ENCODE results near the gene DGKQ. TPM values are rescaled to one million over a fixed set of nuclear protein-coding genes. Genes with fewer than 3 reads are reported as not detected.

The DGKQ gene
- total RNA-seq, 1 donor from 2014 or later = 17.9 TPM

GRCh38 chr4:996997-997374 is 23.6 kb upstream of the DGKQ start:
- FAIRE-seq = no peak
- no peak overlapping the region for H3K4me3 ChIP-seq (ENCODE audit: low read depth, low read length)

GRCh38 chr4:996030-996996 is 22.9 kb upstream of the DGKQ start:
- Histone ChIP-seq H3K4me3 (ENCODE audit: low read depth, low read length) (no peak overlapping the region), H3K27me3 (ENCODE audit: control insufficient read depth, insufficient read depth, low read length) (peaks cover 35% of the 10 kb centered on the region), H3K36me3 (ENCODE audit: control insufficient read depth, insufficient read depth, low read length) (no peaks in the 10 kb centered on the region)
- no peak for FAIRE-seq
- no peak for DNase-seq (ENCODE audit: low read depth)
- TF ChIP-seq CTCF (IDR thresholded peaks at IDR 0.05; ENCODE audit: insufficient read depth, low read length, severe bottlenecking) = no peak

More at GRCh38 chr4:996997-997374, 23.6 kb upstream of the DGKQ start:
- no peaks in the 10 kb centered on the region for H3K36me3 ChIP-seq (ENCODE audit: control insufficient read depth, insufficient read depth, low read length)
- no peak for TF ChIP-seq CTCF (IDR thresholded peaks at IDR 0.05; ENCODE audit: insufficient read depth, low read length, severe bottlenecking)
- peaks cover 42% of the 10 kb centered on the region for H3K27me3 ChIP-seq (ENCODE audit: control insufficient read depth, insufficient read depth, low read length)
- DNase-seq (ENCODE audit: low read depth) = no peak

GRCh38 chr4:995311-996026 is 22.1 kb upstream of the DGKQ start:
- Histone ChIP-seq H3K36me3 (ENCODE audit: control insufficient read depth, insufficient read depth, low read length) (no peaks in the 10 kb centered on the region), H3K4me3 (ENCODE audit: low read depth, low read length) (no peak overlapping the region), H3K27me3 (ENCODE audit: control insufficient read depth, insufficient read depth, low read length) (peaks cover 28% of the 10 kb centered on the region)
- DNase-seq (ENCODE audit: low read depth) (no peak), FAIRE-seq (peak; percentile 68)
- TF ChIP-seq CTCF (IDR thresholded peaks at IDR 0.05; ENCODE audit: insufficient read depth, low read length, severe bottlenecking) = no peak

- TF ChIP-seq CTCF (IDR thresholded peaks at IDR 0.05; ENCODE audit: insufficient read depth, low read length, severe bottlenecking) = no peak
- DNase-seq (ENCODE audit: low read depth) (no peak), FAIRE-seq (no peak)
- Histone ChIP-seq H3K36me3 (ENCODE audit: control insufficient read depth, insufficient read depth, low read length) (peaks cover 5% of the 10 kb centered on the region), H3K4me3 (ENCODE audit: low read depth, low read length) (no peak within 1 kb of the TSS), H3K27me3 (ENCODE audit: control insufficient read depth, insufficient read depth, low read length) (peaks cover 14% of the 10 kb centered on the region)
Observed at GRCh38 chr4:993111-994029, 20.0 kb upstream of the DGKQ start, which contains the start of gene SLC26A1. Gene SLC26A1, minus strand, starts transcription at chr4:993404. Its CDS starts 1,701 bp downstream, at chr4:991703.

- no peak for TF ChIP-seq CTCF (IDR thresholded peaks at IDR 0.05; ENCODE audit: insufficient read depth, low read length, severe bottlenecking)
- peaks cover 6% of the 10 kb centered on the region for H3K27me3 ChIP-seq (ENCODE audit: control insufficient read depth, insufficient read depth, low read length)
- FAIRE-seq = peak; percentile 13
- DNase-seq (ENCODE audit: low read depth) = no peak
- no peak overlapping the region for H3K4me3 ChIP-seq (ENCODE audit: low read depth, low read length)
- peaks cover 5% of the 10 kb centered on the region for H3K36me3 ChIP-seq (ENCODE audit: control insufficient read depth, insufficient read depth, low read length)
Observed at GRCh38 chr4:992297-993110, 19.1 kb upstream of the DGKQ start.

Data from bronchial epithelial cell (primary cell).